Sigmoid colon (tissue), 4 donors: ENCODE data around the gene TBL3.

ENCODE experiments used
- CTCF ChIP-seq, 4 experiments: fragments of 450-650 bp in 3 of 4; fragments of 200-600 bp in 1 of 4; IDR thresholded peaks; one replicate each; pipeline ENCODE4 v1.5.1; 2016 to 2019; ENCODE audit warnings: antibody characterized with exemption in 4 of 4, mild to moderate bottlenecking in 3 of 4, moderate library complexity in 2 of 4
- POLR2A ChIP-seq, 2 donors: fragments of 450-650 bp; IDR thresholded peaks; one replicate each; pipeline ENCODE4 v1.6.1; 2016; ENCODE audit warnings: antibody characterized with exemption in 2 of 2, mild to moderate bottlenecking in 2 of 2, moderate library complexity in 2 of 2
- POLR2AphosphoS5 ChIP-seq, 4 donors: sonication (generic); formaldehyde crosslinking; IDR thresholded peaks; one replicate each; pipeline ENCODE4 v1.6.1; 2017; ENCODE audit warnings: antibody characterized with exemption in 4 of 4

DNA sequence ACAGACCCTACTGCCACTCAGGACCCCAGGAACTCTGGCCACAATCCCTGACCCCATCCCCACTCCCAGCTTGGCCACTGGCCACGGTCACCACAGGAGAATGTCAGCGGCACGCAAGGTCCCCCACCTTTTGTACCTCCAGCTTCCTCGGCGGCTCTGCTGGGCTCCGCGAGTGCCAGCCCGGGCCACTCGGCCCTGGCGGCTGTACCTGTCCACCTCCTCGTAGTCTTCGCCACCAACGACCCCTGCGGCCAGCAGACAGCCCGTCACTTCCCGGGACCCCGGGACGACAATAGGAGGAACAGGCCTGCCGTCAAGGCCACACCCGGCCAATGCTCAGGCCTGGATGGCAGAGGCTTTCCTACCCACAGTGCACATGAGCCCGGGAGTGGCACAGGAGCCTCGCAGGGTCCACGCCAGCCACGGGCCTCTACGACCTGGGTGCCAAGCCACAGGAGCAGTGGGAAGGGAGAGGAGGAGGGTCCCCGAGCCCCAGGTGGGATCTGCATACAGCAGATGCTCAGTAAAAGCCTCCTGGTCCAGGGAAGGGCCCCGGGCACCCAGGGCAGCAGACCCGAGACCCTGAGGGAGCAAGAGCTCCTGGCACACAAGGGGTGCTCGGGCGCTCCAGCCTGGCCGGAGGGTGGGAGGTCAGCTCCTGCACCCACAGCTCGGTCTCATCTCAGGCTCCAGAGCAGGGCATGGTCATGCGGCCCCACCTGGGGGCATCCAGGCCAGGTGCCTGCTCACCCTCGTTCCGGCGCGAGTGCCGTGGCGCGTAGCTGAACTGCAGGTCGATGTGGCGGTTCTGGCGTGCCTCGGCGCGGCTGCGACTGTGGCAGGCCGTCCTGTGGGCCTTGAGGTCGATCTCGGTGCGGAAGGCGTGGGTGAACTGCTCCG is 29.9 kb downstream of the TBL3 start:
- TF ChIP-seq CTCF (IDR thresholded peaks at IDR 0.05) (no peak), POLR2AphosphoS5 (IDR thresholded peaks at IDR 0.05) (no peak), POLR2A (IDR thresholded peaks at IDR 0.05) (no peak)
